ENCODE measurements around the gene CPEB1. TPM values are rescaled to one million over a fixed set of nuclear protein-coding genes. Genes with fewer than 3 reads are reported as not detected.

Gene CPEB1
- total RNA-seq, 4 donors from 2014 or later, result 1.7 to 6.4 (median 4.0) TPM

DNA sequence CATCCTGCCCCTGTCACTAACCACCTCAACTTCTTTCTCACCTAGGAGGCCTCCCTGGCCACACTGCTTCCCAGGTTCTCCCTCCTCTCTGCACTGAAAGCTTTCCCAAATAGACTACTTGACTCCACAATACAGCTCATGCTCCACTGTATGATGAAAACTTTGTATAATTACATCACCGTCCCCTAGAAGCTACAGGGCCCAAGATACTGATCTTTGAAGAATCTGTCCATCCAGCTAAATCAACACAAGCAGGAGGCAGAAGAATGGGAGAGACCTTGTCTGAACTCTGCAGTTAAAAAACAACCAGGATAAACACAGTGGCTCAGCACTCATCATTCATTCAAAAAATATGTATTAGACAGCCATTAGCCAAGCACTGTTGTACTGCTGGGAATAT, 80.5 kb downstream of the CPEB1 start:
- no peaks in the 10 kb centered on the region for H3K36me3 ChIP-seq
- TF ChIP-seq, protein P1, sequence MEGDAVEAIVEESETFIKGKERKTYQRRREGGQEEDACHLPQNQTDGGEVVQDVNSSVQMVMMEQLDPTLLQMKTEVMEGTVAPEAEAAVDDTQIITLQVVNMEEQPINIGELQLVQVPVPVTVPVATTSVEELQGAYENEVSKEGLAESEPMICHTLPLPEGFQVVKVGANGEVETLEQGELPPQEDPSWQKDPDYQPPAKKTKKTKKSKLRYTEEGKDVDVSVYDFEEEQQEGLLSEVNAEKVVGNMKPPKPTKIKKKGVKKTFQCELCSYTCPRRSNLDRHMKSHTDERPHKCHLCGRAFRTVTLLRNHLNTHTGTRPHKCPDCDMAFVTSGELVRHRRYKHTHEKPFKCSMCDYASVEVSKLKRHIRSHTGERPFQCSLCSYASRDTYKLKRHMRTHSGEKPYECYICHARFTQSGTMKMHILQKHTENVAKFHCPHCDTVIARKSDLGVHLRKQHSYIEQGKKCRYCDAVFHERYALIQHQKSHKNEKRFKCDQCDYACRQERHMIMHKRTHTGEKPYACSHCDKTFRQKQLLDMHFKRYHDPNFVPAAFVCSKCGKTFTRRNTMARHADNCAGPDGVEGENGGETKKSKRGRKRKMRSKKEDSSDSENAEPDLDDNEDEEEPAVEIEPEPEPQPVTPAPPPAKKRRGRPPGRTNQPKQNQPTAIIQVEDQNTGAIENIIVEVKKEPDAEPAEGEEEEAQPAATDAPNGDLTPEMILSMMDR (IDR thresholded peaks at IDR 0.05), result no peak
- no peak for TF ChIP-seq POLR2A (IDR thresholded peaks at IDR 0.05)
- no peak overlapping the region for H3K4me3 ChIP-seq (replicated peaks in 1 of 3)
- WGBS, 2 donors, result 81 to 95% methylated on average over 1 of the region's 1 CpG
- H3K4me1 ChIP-seq, result peaks cover 0 to 5% of the 10 kb centered on the region in 2 donors
- no peak overlapping the region for H3K27ac ChIP-seq
- DNase-seq, result no peak
- H3K9me3 ChIP-seq, result no peaks in the 10 kb centered on the region
- intact Hi-C loops (cut with DNase I), result no loop called here
- H3K27me3 ChIP-seq, result no peaks in the 10 kb centered on the region

DNA sequence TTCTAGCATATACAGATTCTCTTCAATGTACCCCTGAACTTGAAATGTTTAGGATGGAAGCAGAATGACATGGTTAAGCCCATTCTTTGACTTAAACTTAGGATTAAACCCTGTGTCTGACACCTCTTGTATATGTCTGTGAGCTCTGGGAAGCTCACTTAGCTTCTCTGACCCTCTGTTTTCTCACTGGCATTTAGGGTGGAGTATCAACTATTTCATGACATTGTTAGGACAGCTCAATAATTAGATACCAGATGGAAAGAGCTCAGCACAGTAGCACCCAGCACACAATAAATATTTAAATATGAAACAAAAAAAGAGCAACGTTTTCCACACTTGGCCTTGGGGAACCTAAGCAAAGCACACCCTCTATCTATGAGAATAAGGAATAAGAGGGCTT, 88.7 kb downstream of the CPEB1 start:
- Histone ChIP-seq H3K27ac (no peak overlapping the region), H3K4me3 (replicated peaks in 1 of 3) (no peak overlapping the region), H3K27me3 (no peaks in the 10 kb centered on the region), H3K9me3 (no peaks in the 10 kb centered on the region), H3K36me3 (no peaks in the 10 kb centered on the region), H3K4me1 (no peaks in the 10 kb centered on the region)
- WGBS, 2 donors, result 58 to 65% methylated on average over 1 of the region's 1 CpG
- TF ChIP-seq, protein P1 (IDR thresholded peaks at IDR 0.05), result no peak
- no peak for TF ChIP-seq POLR2A (IDR thresholded peaks at IDR 0.05)
- intact Hi-C loops (cut with DNase I), result no loop called here
- no peak for DNase-seq

DNA sequence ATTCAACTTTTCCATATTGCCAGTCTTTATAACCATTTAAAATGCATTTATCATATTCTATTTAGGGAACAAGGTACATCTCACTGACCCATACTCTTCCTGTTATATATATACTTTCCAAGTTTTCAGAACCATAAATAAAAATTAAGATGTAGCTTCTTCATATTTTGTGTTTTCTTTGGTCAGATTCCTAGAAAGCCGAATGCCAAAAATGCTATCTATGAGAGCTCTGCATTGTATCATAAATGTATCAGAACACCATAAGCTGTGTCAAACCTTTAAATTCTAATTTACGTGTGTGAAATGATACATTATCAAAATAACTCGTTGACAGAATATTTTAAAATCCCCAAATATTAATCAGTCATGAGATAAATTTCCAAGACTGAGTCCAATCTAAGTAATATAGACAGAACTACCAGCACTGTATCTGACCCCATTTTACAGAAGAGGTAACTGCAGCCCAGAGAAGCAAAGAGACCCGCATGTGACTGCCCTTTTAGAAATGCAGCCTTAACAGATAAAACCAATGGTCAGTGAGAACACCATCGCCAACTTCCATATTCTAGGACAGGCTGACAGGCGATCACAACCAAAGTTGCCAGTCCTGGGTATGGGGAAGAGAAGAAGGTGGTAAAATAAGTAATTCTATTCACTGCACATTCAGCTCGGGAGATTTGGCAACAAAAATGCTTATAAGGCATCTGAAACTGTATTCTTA, 90.7 kb downstream of the CPEB1 start:
- DNase-seq, result no peak
- Histone ChIP-seq H3K4me1 (no peaks in the 10 kb centered on the region), H3K27me3 (no peaks in the 10 kb centered on the region), H3K4me3 (replicated peaks in 1 of 3) (no peak overlapping the region), H3K27ac (no peak overlapping the region), H3K9me3 (no peaks in the 10 kb centered on the region), H3K36me3 (no peaks in the 10 kb centered on the region)
- TF ChIP-seq, protein P1 (IDR thresholded peaks at IDR 0.05), result no peak
- WGBS, 2 donors, result 85 to 86% methylated on average over 7 of the region's 7 CpGs
- intact Hi-C loops (cut with DNase I), result no loop called here

DNA sequence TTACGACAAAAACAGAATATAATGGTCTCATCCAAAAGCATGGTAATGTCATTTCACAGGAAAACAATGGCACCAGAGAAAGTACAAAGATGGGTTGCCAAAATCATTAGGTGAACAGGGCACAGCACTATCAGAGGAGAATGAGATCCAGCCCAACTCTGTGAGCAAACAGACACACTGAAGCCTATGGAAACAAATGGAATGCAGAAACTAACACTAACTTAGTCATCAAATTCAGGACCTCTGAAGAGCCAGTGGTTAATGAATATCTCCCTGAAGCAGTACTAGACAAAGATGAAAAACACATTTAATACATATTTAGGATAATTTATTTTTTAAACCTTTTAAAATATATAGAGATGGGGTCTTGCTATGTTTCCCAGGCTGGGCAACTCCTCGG, 92.3 kb downstream of the CPEB1 start:
- H3K27ac ChIP-seq, result no peak overlapping the region
- intact Hi-C loops (cut with DNase I), result no loop called here

DNA sequence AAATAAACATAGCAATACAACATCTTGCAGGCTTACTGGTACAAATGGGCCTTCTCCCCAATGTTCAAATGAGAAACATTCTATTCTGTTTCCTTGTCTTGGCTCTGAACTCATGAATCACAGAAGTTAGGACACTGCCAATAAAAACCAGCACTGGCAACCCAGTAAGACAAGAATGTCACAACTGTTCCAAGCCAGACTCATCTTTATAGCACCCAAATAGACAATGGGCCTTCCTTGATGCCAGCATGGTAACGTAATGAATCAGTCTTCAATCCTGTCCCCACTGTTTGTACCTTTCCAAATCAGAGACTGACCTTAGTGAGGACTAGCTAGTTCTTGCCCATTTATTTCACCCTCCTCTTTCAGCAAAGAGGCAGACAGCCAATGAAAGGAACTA, 92.8 kb downstream of the CPEB1 start:
- Histone ChIP-seq H3K4me1 (no peaks in the 10 kb centered on the region), H3K27ac (no peak overlapping the region), H3K27me3 (no peaks in the 10 kb centered on the region), H3K9me3 (no peaks in the 10 kb centered on the region), H3K36me3 (no peaks in the 10 kb centered on the region), H3K4me3 (replicated peaks in 1 of 3) (no peak overlapping the region)
- no peak for DNase-seq
- intact Hi-C loops (cut with DNase I), result no loop called here
- TF ChIP-seq, protein P1 (IDR thresholded peaks at IDR 0.05), result no peak
- no peak for TF ChIP-seq POLR2A (IDR thresholded peaks at IDR 0.05)
- 86 to 96% methylated on average over 1 of the region's 1 CpG for WGBS, 2 donors

More for the DNA sequence above, 92.3 kb downstream of the CPEB1 start:
- WGBS, 2 donors, result 93 to 98% methylated on average over 2 of the region's 2 CpGs
- no peak for DNase-seq
- Histone ChIP-seq H3K4me1 (no peaks in the 10 kb centered on the region), H3K36me3 (no peaks in the 10 kb centered on the region), H3K27me3 (no peaks in the 10 kb centered on the region), H3K4me3 (replicated peaks in 1 of 3) (no peak overlapping the region), H3K9me3 (no peaks in the 10 kb centered on the region)
- TF ChIP-seq, protein P1 (IDR thresholded peaks at IDR 0.05), result no peak
- no peak for TF ChIP-seq POLR2A (IDR thresholded peaks at IDR 0.05)

Data from thyroid gland (tissue), 4 donors.